HG02678 (cell line): Measurements from ENCODE around the gene DDX19B.
"Not testable (repeated sequence)": the region's sequence is repeated elsewhere in the genome, so short reads cannot be mapped to it uniquely, and the experiment has no call there.

Experiments used
- ATAC-seq: cut with Tn5 transposase; IDR thresholded peaks from one replicate; pipeline ENCODE4 v1.9.1; 2021; ENCODE audit warnings: mild to moderate bottlenecking, moderate library complexity; ENCODE audit not compliant: unreplicated experiment

The DDX19B gene

GRCh38 chr16:70345840-70346239 is 46.9 kb downstream of the DDX19B start:
- ATAC-seq, result no peak

DNA sequence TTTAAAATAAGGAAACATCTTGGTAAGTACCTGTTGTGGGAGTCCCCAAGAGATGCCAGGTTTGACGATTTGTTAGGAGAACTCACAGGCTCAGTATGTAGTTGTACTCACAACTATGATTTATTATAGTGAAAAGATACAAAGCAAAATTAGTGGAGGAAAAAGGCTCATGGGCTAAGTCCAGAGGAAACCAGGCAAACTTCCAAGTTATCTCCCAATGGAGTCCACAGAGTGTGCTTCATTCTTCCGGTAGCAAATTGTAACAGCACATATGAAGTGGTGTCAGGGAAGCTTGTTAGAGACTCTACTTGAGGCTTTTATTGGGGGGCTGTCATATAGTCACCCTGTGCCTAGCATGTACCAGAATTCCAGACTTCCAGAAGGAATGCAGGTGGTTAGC is 50.0 kb downstream of the DDX19B start:
- ATAC-seq, result no peak

- ATAC-seq, result no peak
Measured at GRCh38 chr16:70349783-70350182, 50.8 kb downstream of the DDX19B start.

GRCh38 chr16:70359552-70359951 is 60.6 kb downstream of the DDX19B start:
- no peak for ATAC-seq

GRCh38 chr16:70364399-70364798 is 65.4 kb downstream of the DDX19B start:
- ATAC-seq, result no peak

GRCh38 chr16:70370145-70370544 is 71.2 kb downstream of the DDX19B start:
- not testable (repeated sequence) for ATAC-seq

DNA sequence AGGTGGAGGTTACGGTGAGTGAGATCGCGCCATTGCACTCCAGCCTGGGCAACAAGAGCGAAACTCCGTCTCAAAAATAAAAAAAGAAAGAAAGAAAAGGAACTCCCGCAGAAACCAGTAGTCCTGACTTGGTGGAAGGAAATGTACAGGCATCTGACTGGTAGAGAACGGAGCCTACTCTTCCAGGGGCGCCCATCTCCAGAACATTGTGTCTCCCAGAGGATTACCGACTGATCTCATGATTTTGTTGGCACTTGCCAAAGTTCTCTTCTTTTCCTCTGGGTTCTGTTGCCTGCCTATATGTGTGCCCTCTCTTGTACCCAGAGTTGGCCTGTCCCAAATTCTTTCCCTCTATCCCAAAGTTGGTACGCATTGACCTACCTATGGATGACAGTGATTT is 71.9 kb downstream of the DDX19B start:
- no peak for ATAC-seq

GRCh38 chr16:70372921-70373728 is 74.1 kb downstream of the DDX19B start:
- no peak for ATAC-seq

DNA sequence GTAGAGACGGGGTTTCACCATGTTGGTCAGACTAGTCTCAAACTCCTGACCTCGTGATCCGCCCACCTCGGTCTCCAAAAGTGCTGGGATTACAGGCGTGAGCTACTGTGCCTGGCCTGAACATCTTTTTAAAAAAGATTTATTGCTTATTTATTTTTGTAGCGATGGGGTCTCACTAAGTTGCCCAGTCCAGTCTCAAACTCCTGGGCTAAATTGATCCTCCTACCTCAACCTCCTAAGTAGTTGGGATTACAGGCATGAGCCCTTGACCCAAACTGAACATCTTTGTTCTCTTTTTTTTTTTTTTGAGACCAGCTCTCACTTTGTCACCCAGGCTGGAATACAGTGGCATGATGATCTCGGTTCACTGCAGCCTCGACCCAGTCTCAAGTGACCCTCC is 75.2 kb downstream of the DDX19B start:
- ATAC-seq, result no peak

DNA sequence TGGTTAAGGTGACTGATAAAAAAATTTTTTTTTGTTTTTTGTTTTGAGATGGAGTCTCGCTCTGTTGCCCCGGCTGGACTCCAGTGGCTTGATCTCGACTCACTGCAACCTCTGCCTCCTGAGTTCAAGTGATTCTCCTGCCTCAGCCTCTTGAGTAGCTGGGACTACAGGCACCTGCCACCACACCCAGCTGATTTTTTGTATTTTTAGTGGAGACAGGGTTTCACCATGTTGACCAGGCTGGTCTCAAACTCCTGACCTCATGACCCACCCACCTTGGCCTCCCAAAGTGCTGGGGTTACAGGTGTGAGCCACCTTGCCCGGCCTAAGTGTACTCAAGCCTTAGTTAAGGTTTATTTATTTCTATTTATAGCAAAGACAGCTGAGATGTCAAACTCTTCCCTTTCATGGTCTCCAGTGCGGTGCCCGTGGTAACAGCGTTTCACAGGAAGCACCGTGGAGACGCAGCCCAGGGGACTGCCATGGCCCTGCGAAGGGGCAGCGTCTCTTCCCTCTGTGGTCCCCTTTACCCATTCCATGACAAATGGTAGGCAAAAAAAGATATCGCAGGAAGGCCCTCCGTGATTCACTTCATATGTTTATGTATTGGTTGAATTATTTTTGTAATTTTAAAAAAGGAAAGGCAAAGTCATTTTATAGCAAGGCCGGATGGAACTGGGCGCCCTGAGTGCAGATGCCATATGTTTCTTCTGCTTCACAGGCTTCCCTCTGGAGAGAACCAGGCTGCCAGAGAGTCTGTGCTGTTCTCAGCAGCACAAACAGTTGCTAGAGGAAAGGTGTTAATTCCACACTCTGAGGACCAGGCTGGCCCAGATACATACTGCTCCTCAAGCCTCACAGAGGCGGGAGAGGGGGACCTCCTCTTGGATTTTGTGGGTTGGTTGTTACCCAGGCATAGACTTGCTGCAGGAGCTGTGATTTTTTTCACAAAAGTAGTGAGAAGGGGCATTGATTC is 76.9 kb downstream of the DDX19B start:
- ATAC-seq, result no peak

DNA sequence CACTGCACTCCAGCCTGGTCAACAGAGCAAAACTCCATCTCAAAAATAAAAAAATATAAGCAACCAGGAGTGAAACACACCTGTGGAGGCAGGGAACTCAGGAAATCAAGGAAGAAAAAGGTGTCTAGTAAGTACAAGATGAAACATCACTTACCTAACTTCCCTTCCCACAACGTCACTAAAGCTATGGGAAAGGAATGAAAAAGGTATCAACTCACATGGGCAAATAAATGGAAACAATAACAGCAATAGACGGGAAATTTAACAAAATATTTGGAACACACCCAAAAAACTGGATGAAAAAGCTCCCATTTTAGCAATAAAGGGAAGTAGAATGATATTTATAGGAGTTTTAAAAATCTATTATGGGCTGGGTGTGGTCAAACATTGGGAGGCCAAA is 78.8 kb downstream of the DDX19B start:
- ATAC-seq, result no peak

DNA sequence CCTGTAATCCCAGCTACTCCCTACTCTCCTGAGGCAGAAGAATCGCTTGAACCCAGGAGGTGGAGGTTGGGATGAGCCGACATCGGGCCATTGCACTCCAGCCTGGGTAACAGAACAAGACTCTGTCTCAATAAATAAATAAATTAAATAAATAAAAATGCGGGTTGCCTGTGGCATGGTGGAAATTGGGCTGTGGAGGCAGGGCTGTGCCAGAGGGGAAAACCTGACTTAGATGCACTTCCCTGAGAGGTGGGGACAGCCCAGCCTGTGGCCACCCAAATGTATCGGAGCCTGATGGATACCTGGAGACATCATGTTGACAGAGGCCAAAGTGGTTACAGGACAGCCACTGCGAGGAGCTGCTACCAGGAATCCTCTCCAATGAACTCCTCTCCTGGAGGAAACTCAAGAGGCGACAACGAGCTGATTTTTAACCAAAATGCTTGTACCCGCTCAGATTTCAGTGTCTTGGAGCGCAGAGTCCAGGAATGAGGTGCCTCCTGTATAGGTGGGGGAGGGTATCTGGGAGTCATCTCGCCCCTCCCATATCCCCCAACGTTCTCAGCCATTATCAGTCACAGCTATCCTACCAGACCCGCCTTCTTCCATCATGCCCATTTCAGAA is 80.0 kb downstream of the DDX19B start:
- ATAC-seq, result no peak

- peak; percentile 23 for ATAC-seq
Measured at GRCh38 chr16:70380248-70380918, 81.4 kb downstream of the DDX19B start.

DNA sequence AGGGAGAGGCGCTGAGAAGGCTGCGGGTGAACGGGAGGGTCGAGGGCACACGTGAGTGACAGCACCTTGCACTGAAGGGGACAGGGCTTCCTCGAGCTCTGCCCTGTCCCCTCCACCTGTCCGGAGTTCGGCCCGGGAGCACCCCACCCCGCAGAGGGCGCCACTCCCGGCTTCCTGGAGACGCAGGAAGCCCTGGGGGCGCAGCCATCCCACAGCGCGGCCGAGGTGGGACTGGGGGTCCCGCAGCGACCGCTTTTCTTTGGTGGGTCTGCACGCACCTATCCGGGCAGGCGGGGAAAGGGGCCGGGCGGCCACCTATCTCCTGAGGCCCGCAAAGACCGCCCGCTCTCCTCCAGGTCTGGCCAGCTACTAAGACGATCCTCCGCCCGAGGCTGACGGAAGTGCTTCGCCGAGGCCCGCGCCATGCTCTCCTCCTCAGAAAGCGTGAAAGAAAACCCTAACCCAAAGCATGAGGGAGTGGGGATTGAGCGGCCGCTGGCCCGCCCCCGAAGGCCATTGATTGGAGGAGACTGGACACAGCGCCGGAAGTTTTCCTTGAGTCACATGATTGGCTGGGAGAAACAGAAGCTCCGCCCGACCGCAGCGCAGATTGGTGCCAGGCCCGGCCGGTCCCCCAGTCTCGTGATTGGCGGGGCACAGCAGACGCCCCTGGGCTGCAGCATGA is 82.1 kb downstream of the DDX19B start:
- peak; percentile 88 for ATAC-seq

- ATAC-seq, result no peak
Measured at GRCh38 chr16:70381604-70382342, 82.8 kb downstream of the DDX19B start.

GRCh38 chr16:70383421-70383960 is 84.5 kb downstream of the DDX19B start:
- ATAC-seq, result no peak
